Measurements from ENCODE around the gene RNFT2. TPM values are rescaled to one million over a fixed set of nuclear protein-coding genes. Genes with fewer than 3 reads are reported as not detected.

The RNFT2 gene
- total RNA-seq, 1 donor from 2014 or later: 0.66 TPM

DNA sequence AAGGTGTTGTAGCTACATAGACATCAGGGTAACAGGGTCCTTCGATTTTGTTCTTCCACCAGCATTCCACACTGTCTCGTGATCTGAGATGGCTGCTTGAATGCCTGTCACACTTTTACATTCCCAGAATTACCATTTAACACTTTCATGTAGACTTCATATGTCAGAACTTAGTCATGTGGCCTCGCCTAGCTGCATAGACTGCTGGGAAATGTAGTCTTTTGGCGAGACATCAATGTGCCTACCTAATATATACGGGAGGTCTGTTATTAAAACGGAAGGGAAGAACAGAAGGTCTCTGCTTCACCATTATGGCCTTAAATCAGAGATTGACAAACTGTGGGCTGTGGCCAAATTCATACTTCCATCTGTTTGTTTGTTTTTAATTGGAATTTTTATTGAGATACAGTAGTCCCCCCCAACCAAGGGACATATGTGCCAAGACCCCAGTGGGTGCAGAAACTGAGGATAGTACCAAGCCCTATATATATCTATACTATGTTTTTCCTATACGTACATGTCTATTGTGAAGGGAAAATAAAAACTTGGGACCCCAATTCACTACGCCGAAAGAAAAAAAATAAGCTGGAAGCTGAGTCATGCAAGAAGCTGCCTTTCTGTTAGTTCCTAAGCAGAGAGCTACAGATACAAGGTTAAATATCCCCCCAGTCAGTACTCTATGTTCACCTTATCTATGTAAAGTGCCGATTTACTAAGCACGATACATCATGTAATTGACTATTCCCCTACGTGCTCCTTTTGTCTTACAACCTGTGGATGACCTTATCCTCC is 154.4 kb downstream of the RNFT2 start:
- no peak overlapping the region for H3K4me3 ChIP-seq
- no peaks in the 10 kb centered on the region for H3K4me1 ChIP-seq
- no peak overlapping the region for H3K27ac ChIP-seq (replicated peaks)
- DNase-seq: no peak
- TF ChIP-seq, protein P1, sequence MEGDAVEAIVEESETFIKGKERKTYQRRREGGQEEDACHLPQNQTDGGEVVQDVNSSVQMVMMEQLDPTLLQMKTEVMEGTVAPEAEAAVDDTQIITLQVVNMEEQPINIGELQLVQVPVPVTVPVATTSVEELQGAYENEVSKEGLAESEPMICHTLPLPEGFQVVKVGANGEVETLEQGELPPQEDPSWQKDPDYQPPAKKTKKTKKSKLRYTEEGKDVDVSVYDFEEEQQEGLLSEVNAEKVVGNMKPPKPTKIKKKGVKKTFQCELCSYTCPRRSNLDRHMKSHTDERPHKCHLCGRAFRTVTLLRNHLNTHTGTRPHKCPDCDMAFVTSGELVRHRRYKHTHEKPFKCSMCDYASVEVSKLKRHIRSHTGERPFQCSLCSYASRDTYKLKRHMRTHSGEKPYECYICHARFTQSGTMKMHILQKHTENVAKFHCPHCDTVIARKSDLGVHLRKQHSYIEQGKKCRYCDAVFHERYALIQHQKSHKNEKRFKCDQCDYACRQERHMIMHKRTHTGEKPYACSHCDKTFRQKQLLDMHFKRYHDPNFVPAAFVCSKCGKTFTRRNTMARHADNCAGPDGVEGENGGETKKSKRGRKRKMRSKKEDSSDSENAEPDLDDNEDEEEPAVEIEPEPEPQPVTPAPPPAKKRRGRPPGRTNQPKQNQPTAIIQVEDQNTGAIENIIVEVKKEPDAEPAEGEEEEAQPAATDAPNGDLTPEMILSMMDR (IDR thresholded peaks at IDR 0.05; ENCODE audit: borderline replicate concordance): no peak
- H3K27me3 ChIP-seq (ENCODE audit: low read depth): peaks cover 26% of the 10 kb centered on the region
- intact Hi-C loops (cut with micrococcal nuclease): no loop called here
- H3K9me3 ChIP-seq (replicated peaks): peaks cover 7% of the 10 kb centered on the region
- no peaks in the 10 kb centered on the region for H3K36me3 ChIP-seq

DNA sequence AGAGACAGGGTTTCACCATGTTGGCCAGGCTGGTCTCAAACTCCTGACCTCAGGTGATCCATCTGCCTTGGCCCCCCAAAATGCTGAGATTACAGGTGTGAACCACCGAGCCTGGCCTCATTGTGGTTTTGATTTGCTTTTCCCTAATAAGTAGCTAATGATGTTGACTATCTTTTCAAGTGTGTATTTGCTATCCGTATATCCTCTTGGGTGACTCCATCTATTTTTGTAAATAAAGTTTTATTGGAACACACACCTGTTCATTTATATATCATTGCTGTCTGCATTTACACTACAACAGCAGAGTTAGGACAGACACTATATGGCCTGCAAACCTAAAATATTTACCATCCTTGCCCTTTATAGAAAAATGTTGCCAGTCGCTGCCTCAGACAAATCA is 156.8 kb downstream of the RNFT2 start:
- intact Hi-C loops (cut with micrococcal nuclease): no loop called here
- no peaks in the 10 kb centered on the region for H3K36me3 ChIP-seq
- no peak for DNase-seq
- H3K4me1 ChIP-seq: no peaks in the 10 kb centered on the region
- peaks cover 7% of the 10 kb centered on the region for H3K9me3 ChIP-seq (replicated peaks)
- H3K27ac ChIP-seq (replicated peaks): no peak overlapping the region
- peaks cover 39% of the 10 kb centered on the region for H3K27me3 ChIP-seq (ENCODE audit: low read depth)
- TF ChIP-seq, protein P1 (IDR thresholded peaks at IDR 0.05; ENCODE audit: borderline replicate concordance): no peak
- no peak overlapping the region for H3K4me3 ChIP-seq

DNA sequence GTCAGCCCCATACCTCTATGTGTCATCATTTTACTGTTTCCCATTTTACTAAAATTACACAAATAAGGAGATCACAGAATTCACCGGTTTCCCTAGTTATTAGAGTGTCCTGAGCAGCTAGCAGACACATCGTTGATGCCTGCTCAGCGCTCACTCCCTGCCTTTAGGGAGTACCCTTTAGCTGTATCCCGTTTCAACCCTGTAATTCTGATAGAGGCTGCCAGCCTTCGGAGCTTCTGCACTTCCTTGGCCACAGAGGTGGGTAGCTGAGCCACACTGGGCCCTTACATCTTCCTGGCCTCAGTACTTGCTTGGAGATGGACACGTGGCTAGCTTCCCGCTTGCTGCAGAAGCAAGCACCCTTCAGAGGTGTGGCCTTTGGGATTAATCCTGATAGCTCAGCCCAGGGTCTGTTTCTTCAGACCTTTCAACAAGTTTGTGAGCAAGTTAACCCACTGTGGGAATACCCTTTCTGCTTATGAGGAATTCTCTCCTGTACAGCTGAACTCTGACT is 158.4 kb downstream of the RNFT2 start:
- H3K36me3 ChIP-seq: no peaks in the 10 kb centered on the region
- intact Hi-C loops (cut with micrococcal nuclease): no loop called here
- no peak for DNase-seq
- TF ChIP-seq, protein P1 (IDR thresholded peaks at IDR 0.05; ENCODE audit: borderline replicate concordance): no peak
- H3K27ac ChIP-seq (replicated peaks): no peak overlapping the region
- peaks cover 55% of the 10 kb centered on the region for H3K27me3 ChIP-seq (ENCODE audit: low read depth)
- no peaks in the 10 kb centered on the region for H3K9me3 ChIP-seq (replicated peaks)
- no peaks in the 10 kb centered on the region for H3K4me1 ChIP-seq
- H3K4me3 ChIP-seq: no peak overlapping the region

DNA sequence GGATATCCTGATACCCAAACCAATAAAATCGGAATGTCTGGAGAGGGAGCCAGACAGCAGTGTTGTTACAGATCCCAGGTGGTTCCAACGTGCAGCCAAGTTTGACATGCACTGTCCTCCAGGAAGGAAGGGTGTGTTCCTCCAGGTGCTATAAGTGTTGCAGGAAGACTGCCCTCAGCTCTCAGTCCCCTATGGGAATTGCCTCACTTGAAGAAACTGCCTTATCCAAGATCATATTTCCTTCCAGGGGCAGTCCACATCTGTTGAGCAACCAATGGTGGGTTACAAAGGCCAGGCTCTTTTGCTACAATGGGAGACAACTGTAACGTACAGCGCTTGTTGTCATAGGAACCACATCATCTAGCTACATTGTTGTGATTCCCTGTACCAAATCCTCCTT is 159.4 kb downstream of the RNFT2 start:
- intact Hi-C loops (cut with micrococcal nuclease): no loop called here
- no peak for DNase-seq
- H3K36me3 ChIP-seq: no peaks in the 10 kb centered on the region
- H3K4me3 ChIP-seq: no peak overlapping the region
- no peak overlapping the region for H3K27ac ChIP-seq (replicated peaks)
- H3K4me1 ChIP-seq: no peaks in the 10 kb centered on the region
- TF ChIP-seq, protein P1 (IDR thresholded peaks at IDR 0.05; ENCODE audit: borderline replicate concordance): no peak
- no peaks in the 10 kb centered on the region for H3K9me3 ChIP-seq (replicated peaks)
- peaks cover 63% of the 10 kb centered on the region for H3K27me3 ChIP-seq (ENCODE audit: low read depth)

DNA sequence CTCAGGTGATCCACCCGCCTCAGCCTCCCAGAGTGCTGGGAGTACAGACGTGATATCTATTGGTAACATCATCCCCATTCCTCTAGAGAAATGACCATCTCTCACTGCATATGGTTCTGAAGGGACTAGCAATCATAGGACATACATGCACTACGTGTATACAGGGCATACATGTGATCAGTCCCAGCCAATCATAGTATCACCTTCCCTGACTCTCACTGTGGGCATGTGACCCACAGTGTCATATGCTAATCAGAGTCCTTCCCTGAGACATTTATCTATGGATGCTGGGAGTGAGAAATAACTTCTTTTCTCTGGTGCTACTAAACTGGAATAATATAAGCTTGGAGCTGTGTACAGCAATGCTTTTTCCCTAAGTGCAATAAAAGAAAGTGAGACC is 160.6 kb downstream of the RNFT2 start:
- Histone ChIP-seq H3K27me3 (ENCODE audit: low read depth) (peaks cover 72% of the 10 kb centered on the region), H3K9me3 (replicated peaks) (no peaks in the 10 kb centered on the region), H3K27ac (replicated peaks) (no peak overlapping the region), H3K4me3 (no peak overlapping the region), H3K4me1 (no peaks in the 10 kb centered on the region), H3K36me3 (no peaks in the 10 kb centered on the region)
- no peak for DNase-seq
- intact Hi-C loops (cut with micrococcal nuclease): no loop called here
- TF ChIP-seq, protein P1 (IDR thresholded peaks at IDR 0.05; ENCODE audit: borderline replicate concordance): no peak
